Middle frontal gyrus (tissue), 1 donor: ENCODE results near the gene NEO1.
A peak's percentile ranks its signal among the peaks of the same experiment; 100 is the strongest.

Experiments
- DNase-seq: peaks from one replicate; pipeline ENCODE4 v3.0.0-alpha.2; 2015; ENCODE audit warnings: low spot score; ENCODE audit errors: extremely low spot score

The NEO1 gene

DNA sequence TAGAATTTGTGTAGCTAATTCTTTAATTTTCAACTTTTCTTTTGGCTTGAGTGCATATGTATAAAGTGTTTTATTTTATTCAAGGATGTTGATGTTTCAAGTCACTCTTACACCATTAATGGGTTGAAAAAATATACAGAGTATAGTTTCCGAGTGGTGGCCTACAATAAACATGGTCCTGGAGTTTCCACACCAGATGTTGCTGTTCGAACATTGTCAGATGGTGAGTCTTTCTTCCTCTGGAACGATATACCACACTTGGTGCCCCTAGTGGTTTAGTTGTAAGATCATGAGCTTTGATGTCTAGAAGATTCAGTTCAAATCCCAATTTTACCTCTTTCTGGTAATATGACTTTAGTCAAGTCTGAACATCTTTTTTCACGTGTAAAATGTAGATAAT lies 197.2 kb downstream of the NEO1 start:
- DNase-seq, result no peak

- DNase-seq, result no peak
Observed at GRCh38 chr15:73254598-73254997, 202.3 kb downstream of the NEO1 start.

DNA sequence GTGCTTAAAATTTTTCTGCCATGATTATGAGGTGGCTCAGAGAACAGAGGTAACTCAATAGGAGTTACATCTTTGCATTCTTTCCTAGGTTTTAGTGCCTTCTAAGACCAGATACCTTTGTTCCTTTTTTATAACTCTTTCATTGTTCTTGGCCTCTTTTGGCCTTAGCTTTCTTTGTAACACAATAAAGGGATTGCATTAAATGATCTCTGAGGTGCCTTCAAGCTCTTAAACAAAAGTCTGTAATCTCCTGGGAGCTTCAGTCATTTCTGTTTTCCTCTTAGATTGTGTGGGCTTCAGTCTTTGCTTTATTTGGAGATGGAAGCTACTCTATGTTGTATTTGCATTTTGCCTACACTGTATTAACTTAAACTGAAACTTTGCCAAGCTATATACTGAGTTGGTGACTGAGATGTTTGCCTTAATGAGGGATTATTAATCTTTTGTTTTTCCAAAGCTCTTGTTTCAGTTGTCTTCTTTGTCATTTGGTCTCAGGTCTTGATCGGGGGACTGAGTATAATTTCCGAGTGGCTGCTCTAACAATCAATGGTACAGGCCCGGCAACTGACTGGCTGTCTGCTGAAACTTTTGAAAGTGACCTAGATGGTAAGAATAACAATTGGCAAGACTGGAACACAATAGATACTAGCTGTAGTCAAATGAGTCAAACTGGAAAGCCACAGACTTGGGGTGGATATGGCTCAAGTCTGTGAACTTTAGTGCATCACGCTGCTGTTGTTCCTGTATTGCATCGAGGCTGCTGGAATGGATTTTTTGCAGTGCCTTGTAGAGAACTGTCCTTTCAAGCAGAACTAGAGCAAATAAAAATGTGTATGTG lies 206.2 kb downstream of the NEO1 start:
- DNase-seq, result no peak

GRCh38 chr15:73264881-73265280 lies 212.6 kb downstream of the NEO1 start:
- no peak for DNase-seq

- no peak for DNase-seq
Observed at GRCh38 chr15:73265536-73266153, 213.4 kb downstream of the NEO1 start.

DNA sequence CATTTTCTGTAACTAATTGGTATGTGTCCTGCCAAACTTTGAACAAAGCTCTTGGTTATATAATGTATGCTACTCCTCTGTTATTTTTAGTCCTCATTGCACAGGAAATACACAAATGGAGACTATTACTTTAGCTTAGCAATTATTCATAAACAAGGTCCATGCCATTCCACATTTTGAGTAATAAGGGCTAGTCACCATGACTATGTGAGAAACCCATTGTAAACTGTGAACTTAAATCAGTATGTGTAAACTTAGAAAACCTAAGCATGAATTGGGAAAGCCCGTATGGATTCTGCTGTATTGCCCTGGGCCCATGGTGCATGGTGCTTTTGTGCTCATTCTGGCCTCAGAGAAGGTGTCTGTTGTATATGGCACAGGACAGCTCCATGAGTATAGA lies 216.2 kb downstream of the NEO1 start:
- DNase-seq, result no peak

- DNase-seq, result no peak
Observed at GRCh38 chr15:73270366-73271097, 218.3 kb downstream of the NEO1 start.

DNA sequence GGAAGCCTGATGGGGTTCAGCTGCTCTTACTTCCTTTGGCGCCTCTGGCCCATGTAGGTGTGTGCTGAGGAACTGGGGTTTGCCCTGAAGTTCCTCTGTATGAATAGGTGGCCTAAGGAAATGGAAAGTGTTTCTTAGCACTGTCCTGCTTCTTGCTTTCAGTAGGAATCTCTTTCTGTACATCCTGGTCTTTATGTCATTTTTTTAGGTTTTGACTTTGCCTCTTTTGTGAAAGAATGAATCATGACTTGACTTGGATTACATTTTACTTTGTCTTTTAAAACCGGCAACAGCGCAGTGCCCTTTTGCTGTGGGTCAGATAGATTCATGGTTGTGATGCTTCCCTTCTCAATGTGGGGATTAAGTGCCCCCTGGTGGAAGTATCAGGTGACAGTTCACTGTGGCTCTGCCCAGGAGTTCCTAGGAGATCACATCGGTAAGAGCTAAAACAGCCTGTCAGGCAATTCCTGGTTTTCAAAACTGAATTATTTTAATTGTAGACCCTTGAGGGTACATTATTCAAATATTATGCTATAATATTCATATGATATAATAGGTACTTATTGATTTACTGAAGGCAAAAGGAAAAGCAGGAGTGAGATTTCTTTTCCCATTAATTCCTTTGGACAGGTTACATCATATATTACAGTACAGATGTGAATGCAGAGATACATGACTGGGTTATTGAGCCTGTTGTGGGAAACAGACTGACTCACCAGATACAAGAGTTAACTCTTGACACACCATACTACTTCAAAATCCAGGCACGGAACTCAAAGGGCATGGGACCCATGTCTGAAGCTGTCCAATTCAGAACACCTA lies 221.1 kb downstream of the NEO1 start:
- peak; percentile 40 for DNase-seq

- no peak for DNase-seq
Observed at GRCh38 chr15:73275862-73276261, 223.6 kb downstream of the NEO1 start.

GRCh38 chr15:73282567-73283365 lies 230.5 kb downstream of the NEO1 start:
- DNase-seq, result no peak

GRCh38 chr15:73283366-73283962 lies 231.2 kb downstream of the NEO1 start:
- no peak for DNase-seq

DNA sequence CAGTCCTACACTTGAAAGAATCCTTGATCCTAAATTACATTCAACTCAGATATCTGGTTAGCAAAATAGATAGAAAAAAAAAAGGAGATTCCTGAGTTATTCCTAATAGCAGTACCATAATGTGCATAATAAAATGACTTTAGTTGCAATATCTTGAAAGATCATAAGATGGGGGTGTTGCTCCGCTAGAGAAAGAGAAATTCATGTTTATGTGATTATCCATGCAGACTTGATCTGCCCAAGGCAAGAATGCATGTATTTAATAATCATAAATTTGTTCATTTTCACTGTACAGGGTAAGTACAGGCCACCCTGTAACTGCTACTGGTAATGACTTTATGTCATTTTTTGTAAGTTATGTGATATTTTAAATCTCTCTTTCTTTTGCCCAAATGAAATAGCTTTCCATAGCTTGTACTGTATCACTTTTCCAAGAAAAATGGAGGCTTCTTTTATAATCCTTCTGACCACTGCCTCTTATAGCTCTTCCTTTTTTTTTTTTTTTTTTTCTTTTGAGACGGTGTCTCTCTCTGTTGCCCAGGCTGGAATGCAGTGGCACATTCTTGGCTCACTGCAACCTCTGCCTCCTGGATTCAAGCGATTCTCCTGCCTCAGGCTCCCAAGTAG lies 231.9 kb downstream of the NEO1 start:
- DNase-seq, result no peak

DNA sequence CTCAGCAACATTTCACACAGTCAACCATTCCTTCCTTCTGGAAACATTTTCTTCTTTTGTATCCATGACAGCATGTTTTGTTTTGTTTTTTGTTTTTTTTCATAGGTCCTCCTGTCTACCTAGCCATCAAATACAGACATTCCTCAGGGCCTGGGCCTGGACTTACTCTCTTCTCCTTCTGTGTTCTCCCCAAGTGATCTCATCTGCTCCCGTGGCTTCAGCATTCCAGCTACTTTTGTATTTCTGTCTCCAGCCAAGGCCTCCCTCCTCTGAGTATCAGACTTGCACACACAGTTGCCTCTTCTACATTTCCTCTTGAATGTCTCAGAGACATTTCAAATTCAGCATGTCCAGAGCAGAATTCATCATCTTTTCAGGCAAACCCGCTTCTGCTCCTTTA lies 234.0 kb downstream of the NEO1 start:
- DNase-seq, result no peak

GRCh38 chr15:73287019-73287418 lies 234.8 kb downstream of the NEO1 start:
- DNase-seq, result no peak

DNA sequence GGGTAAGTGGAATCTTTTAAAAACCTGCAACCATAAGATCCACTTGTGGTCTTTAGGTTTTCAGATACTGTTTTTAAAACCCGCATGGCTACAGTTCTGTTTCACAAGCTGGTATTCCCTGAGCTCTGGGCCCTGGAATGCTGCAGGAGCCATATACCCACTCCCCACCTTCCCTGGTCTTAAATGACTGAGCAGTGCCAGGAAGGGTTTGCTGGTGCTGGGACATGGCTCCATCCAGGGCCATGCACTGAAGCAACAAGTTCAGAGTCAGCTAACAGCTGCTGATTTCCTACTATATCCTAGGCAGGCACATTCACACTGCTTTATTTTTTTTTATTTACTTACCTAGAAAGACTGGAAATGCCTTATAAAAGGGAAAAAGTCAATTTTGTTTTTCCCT lies 239.2 kb downstream of the NEO1 start:
- no peak for DNase-seq

- no peak for DNase-seq
Observed at GRCh38 chr15:73293773-73294172, 241.5 kb downstream of the NEO1 start.

DNA sequence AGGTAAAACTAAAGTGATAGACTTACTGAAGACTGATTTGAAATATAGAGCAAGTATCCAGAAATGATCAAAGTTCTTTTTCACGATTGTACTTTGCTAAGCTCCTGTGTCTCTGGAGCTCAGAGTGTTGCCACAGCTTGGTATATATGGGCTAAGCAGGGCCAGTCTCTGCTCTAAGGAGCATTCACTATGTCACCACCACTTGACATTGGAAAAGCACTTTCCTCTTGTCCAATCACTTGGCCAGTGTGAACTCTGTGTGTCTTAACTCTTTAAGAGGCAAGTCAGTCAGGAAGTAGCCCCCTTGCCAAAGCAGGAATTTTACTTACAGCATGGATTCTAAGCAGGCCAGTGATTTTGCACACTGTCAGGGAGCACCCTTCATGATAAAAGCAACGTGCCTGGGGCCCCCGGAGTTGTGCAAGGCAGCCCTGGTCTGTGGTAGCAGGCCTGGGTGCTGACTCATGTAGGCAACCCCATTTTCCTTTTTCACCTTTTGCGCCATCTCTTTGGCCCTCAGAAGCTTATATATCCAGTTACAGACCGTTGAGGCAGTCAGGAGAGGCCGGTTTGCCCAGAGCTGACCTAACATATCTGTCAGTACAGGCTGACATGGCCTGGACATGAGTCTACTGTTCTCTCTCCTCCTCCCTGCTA lies 243.5 kb downstream of the NEO1 start:
- no peak for DNase-seq

GRCh38 chr15:73296609-73297353 lies 244.5 kb downstream of the NEO1 start:
- no peak for DNase-seq
